ENCODE measurements around the gene GYG2.

DNA sequence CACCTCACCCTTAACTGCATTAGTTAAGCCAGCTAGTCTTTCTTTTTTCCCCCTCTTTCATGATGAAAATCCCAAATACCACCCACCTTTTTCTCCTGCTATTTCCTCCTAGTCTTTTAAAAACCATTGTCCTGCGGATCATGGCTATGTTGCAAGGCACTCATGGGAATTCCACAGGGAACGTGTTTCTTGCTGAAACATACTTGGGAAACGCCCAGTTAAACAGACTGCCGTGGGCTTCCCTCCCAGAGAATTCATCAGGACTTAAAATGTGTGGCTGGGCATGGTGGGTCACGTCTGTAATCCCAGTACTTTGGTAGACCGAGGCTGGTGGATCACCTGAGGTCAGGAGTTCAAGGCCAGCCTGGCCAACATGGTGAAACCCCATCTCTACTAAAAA, 44.7 kb upstream of the GYG2 start:
- TF ChIP-seq, protein P1, sequence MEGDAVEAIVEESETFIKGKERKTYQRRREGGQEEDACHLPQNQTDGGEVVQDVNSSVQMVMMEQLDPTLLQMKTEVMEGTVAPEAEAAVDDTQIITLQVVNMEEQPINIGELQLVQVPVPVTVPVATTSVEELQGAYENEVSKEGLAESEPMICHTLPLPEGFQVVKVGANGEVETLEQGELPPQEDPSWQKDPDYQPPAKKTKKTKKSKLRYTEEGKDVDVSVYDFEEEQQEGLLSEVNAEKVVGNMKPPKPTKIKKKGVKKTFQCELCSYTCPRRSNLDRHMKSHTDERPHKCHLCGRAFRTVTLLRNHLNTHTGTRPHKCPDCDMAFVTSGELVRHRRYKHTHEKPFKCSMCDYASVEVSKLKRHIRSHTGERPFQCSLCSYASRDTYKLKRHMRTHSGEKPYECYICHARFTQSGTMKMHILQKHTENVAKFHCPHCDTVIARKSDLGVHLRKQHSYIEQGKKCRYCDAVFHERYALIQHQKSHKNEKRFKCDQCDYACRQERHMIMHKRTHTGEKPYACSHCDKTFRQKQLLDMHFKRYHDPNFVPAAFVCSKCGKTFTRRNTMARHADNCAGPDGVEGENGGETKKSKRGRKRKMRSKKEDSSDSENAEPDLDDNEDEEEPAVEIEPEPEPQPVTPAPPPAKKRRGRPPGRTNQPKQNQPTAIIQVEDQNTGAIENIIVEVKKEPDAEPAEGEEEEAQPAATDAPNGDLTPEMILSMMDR (conservative IDR thresholded peaks at IDR 0.05; ENCODE audit: low read depth, low read length), result no peak
- TF ChIP-seq EZH2 (IDR thresholded peaks at IDR 0.05; ENCODE audit: borderline replicate concordance, low read depth, low read length, poor library complexity, severe bottlenecking), result no peak

Measured in A673 (cell line).